Liver (tissue), 3 donors: ENCODE data around the gene RAB28.

Source experiments
- GABPA ChIP-seq, 2 donors: IDR thresholded peaks in 1 of 2; conservative IDR thresholded peaks in 1 of 2; 2 replicates each; pipeline ENCODE4 v1.6.1; 2016; ENCODE audit warnings: antibody characterized with exemption in 2 of 2, mild to moderate bottlenecking in 1 of 2, moderate library complexity in 1 of 2
- JUND ChIP-seq, 2 donors: IDR thresholded peaks; 2 replicates each; pipeline ENCODE4 v1.6.1; 2016; ENCODE audit warnings: antibody characterized with exemption in 2 of 2
- RAD21 ChIP-seq, 2 donors: IDR thresholded peaks; 2 replicates each; pipeline ENCODE4 v1.6.1; 2016; ENCODE audit warnings: antibody characterized with exemption in 2 of 2, mild to moderate bottlenecking in 2 of 2
- SP1 ChIP-seq: IDR thresholded peaks from 2 replicates; pipeline ENCODE4 v1.6.1; 2018; ENCODE audit warnings: antibody characterized with exemption, mild to moderate bottlenecking
- TAF1 ChIP-seq: conservative IDR thresholded peaks from 2 replicates; pipeline ENCODE4 v1.6.1; 2016; ENCODE audit warnings: antibody characterized with exemption, mild to moderate bottlenecking
- YY1 ChIP-seq: IDR thresholded peaks from 2 replicates; pipeline ENCODE4 v1.6.1; 2016; ENCODE audit warnings: antibody characterized with exemption, mild to moderate bottlenecking
- TF ChIP-seq, protein P1 (sequence below): IDR thresholded peaks from 2 replicates; pipeline ENCODE4 v1.6.1; 2016; ENCODE audit warnings: antibody characterized with exemption
- TF ChIP-seq, protein P2 (sequence below): fragments of 150-350 bp; IDR thresholded peaks from 2 replicates; pipeline ENCODE4 v1.5.1; 2017; ENCODE audit warnings: improper control_type of control experiment, low read depth, low read length; ENCODE audit not compliant: missing input control
- TF ChIP-seq, protein P3 (sequence below): IDR thresholded peaks from 2 replicates; pipeline ENCODE4 v1.6.1; 2016; ENCODE audit warnings: antibody characterized with exemption, mild to moderate bottlenecking
- TF ChIP-seq, protein P4 (sequence below): IDR thresholded peaks from 2 replicates; pipeline ENCODE4 v1.6.1; 2016; ENCODE audit warnings: antibody characterized with exemption
- TF ChIP-seq, protein P5 (sequence below): IDR thresholded peaks from 2 replicates; pipeline ENCODE4 v1.6.1; 2016; ENCODE audit warnings: antibody characterized with exemption
- donor health status: healthy.
- donor health status: healthy.

DNA sequence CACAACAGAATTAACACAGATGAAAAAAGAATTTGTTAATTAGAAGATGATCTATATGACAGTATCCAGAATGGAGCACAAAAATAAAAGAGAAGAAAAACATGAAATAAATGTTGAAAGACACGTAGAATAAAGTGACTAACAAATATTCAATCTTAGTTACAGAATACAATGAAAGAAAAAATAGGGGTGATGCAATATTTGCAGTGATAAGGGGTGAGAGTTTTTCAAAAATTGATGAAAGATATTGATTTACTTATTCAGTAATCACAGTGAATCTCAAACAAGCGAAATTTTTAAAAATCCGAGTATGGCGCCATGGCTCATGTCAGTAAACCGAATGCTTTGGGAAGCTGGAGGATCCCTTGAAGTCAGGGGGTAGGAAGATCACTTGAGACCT is 20.2 kb upstream of the RAB28 start:
- TF ChIP-seq, protein P1, sequence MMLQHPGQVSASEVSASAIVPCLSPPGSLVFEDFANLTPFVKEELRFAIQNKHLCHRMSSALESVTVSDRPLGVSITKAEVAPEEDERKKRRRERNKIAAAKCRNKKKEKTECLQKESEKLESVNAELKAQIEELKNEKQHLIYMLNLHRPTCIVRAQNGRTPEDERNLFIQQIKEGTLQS: no peak
- TF ChIP-seq SP1: no peak
- TF ChIP-seq, protein P2, sequence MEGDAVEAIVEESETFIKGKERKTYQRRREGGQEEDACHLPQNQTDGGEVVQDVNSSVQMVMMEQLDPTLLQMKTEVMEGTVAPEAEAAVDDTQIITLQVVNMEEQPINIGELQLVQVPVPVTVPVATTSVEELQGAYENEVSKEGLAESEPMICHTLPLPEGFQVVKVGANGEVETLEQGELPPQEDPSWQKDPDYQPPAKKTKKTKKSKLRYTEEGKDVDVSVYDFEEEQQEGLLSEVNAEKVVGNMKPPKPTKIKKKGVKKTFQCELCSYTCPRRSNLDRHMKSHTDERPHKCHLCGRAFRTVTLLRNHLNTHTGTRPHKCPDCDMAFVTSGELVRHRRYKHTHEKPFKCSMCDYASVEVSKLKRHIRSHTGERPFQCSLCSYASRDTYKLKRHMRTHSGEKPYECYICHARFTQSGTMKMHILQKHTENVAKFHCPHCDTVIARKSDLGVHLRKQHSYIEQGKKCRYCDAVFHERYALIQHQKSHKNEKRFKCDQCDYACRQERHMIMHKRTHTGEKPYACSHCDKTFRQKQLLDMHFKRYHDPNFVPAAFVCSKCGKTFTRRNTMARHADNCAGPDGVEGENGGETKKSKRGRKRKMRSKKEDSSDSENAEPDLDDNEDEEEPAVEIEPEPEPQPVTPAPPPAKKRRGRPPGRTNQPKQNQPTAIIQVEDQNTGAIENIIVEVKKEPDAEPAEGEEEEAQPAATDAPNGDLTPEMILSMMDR: no peak
- no peak for TF ChIP-seq YY1
- TF ChIP-seq RAD21 (IDR thresholded peaks at IDR 0.05): no peak
- TF ChIP-seq, protein P3, sequence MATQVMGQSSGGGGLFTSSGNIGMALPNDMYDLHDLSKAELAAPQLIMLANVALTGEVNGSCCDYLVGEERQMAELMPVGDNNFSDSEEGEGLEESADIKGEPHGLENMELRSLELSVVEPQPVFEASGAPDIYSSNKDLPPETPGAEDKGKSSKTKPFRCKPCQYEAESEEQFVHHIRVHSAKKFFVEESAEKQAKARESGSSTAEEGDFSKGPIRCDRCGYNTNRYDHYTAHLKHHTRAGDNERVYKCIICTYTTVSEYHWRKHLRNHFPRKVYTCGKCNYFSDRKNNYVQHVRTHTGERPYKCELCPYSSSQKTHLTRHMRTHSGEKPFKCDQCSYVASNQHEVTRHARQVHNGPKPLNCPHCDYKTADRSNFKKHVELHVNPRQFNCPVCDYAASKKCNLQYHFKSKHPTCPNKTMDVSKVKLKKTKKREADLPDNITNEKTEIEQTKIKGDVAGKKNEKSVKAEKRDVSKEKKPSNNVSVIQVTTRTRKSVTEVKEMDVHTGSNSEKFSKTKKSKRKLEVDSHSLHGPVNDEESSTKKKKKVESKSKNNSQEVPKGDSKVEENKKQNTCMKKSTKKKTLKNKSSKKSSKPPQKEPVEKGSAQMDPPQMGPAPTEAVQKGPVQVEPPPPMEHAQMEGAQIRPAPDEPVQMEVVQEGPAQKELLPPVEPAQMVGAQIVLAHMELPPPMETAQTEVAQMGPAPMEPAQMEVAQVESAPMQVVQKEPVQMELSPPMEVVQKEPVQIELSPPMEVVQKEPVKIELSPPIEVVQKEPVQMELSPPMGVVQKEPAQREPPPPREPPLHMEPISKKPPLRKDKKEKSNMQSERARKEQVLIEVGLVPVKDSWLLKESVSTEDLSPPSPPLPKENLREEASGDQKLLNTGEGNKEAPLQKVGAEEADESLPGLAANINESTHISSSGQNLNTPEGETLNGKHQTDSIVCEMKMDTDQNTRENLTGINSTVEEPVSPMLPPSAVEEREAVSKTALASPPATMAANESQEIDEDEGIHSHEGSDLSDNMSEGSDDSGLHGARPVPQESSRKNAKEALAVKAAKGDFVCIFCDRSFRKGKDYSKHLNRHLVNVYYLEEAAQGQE: no peak
- TF ChIP-seq, protein P4, sequence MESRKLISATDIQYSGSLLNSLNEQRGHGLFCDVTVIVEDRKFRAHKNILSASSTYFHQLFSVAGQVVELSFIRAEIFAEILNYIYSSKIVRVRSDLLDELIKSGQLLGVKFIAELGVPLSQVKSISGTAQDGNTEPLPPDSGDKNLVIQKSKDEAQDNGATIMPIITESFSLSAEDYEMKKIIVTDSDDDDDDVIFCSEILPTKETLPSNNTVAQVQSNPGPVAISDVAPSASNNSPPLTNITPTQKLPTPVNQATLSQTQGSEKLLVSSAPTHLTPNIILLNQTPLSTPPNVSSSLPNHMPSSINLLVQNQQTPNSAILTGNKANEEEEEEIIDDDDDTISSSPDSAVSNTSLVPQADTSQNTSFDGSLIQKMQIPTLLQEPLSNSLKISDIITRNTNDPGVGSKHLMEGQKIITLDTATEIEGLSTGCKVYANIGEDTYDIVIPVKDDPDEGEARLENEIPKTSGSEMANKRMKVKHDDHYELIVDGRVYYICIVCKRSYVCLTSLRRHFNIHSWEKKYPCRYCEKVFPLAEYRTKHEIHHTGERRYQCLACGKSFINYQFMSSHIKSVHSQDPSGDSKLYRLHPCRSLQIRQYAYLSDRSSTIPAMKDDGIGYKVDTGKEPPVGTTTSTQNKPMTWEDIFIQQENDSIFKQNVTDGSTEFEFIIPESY: no peak
- no peak for TF ChIP-seq TAF1
- TF ChIP-seq, protein P5, sequence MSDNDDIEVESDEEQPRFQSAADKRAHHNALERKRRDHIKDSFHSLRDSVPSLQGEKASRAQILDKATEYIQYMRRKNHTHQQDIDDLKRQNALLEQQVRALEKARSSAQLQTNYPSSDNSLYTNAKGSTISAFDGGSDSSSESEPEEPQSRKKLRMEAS: no peak
- TF ChIP-seq GABPA (IDR thresholded peaks at IDR 0.05 in 1 of 2, conservative IDR thresholded peaks at IDR 0.05 in 1 of 2): no peak
- TF ChIP-seq JUND (IDR thresholded peaks at IDR 0.05): no peak
